ENCODE data around the gene CEP112.

Gene CEP112

GRCh38 chr17:65953316-65954147 is 238.4 kb downstream of the CEP112 start:
- Histone ChIP-seq H3K4me3 (no peak overlapping the region), H3K36me3 (ENCODE audit: insufficient read depth, low read length) (peaks cover 3% of the 10 kb centered on the region; the same call in 1 of the 2 replicates), H3K27ac (no peak overlapping the region), H3K9ac (ENCODE audit: insufficient read length) (no peak overlapping the region), H3K9me3 (ENCODE audit: low read depth, low read length) (no peaks in the 10 kb centered on the region; the same call in 1 of the 2 replicates)
- TF ChIP-seq FOXP2 (optimal IDR thresholded peaks at IDR 0.05; ENCODE audit: control extremely low read depth, extremely low read length, insufficient read depth) (no peak), POLR2AphosphoS5 (IDR thresholded peaks at IDR 0.05; ENCODE audit: borderline replicate concordance, low read depth, low read length) (no peak), EZH2 (IDR thresholded peaks at IDR 0.05) (no peak)
- no peak for DNase-seq (ENCODE audit: low read depth, low spot score)

- H3K4me3 ChIP-seq, result no peak overlapping the region
- H3K36me3 ChIP-seq (ENCODE audit: insufficient read depth, low read length), result peaks cover 3% of the 10 kb centered on the region; the same call in 1 of the 2 replicates
- no peak for TF ChIP-seq POLR2AphosphoS5 (IDR thresholded peaks at IDR 0.05; ENCODE audit: borderline replicate concordance, low read depth, low read length)
- TF ChIP-seq FOXP2 (optimal IDR thresholded peaks at IDR 0.05; ENCODE audit: control extremely low read depth, extremely low read length, insufficient read depth), result no peak
- TF ChIP-seq EZH2 (IDR thresholded peaks at IDR 0.05), result no peak
These were observed 239.3 kb downstream of the CEP112 start for GRCh38 chr17:65952586-65952985.

GRCh38 chr17:65952015-65952414 is 239.9 kb downstream of the CEP112 start:
- TF ChIP-seq EZH2 (IDR thresholded peaks at IDR 0.05) (no peak), POLR2AphosphoS5 (IDR thresholded peaks at IDR 0.05; ENCODE audit: borderline replicate concordance, low read depth, low read length) (no peak), FOXP2 (optimal IDR thresholded peaks at IDR 0.05; ENCODE audit: control extremely low read depth, extremely low read length, insufficient read depth) (no peak)
- Histone ChIP-seq H3K27ac (no peak overlapping the region), H3K9me3 (ENCODE audit: low read depth, low read length) (no peaks in the 10 kb centered on the region; the same call in 1 of the 2 replicates), H3K36me3 (ENCODE audit: insufficient read depth, low read length) (peaks cover 3% of the 10 kb centered on the region; the same call in 1 of the 2 replicates), H3K4me3 (no peak overlapping the region), H3K9ac (ENCODE audit: insufficient read length) (no peak overlapping the region)
- no peak for DNase-seq (ENCODE audit: low read depth, low spot score)

More at GRCh38 chr17:65952586-65952985, 239.3 kb downstream of the CEP112 start:
- DNase-seq (ENCODE audit: low read depth, low spot score), result no peak
- Histone ChIP-seq H3K9me3 (ENCODE audit: low read depth, low read length) (no peaks in the 10 kb centered on the region; the same call in 1 of the 2 replicates), H3K27ac (no peak overlapping the region), H3K9ac (ENCODE audit: insufficient read length) (no peak overlapping the region)

- no peak for DNase-seq (ENCODE audit: low read depth, low spot score)
- Histone ChIP-seq H3K36me3 (ENCODE audit: insufficient read depth, low read length) (peaks cover 3% of the 10 kb centered on the region; the same call in 1 of the 2 replicates), H3K4me3 (no peak overlapping the region), H3K27ac (no peak overlapping the region), H3K9ac (ENCODE audit: insufficient read length) (no peak overlapping the region), H3K9me3 (ENCODE audit: low read depth, low read length) (no peaks in the 10 kb centered on the region; the same call in 1 of the 2 replicates)
- TF ChIP-seq FOXP2 (optimal IDR thresholded peaks at IDR 0.05; ENCODE audit: control extremely low read depth, extremely low read length, insufficient read depth) (no peak), EZH2 (IDR thresholded peaks at IDR 0.05) (no peak), POLR2AphosphoS5 (IDR thresholded peaks at IDR 0.05; ENCODE audit: borderline replicate concordance, low read depth, low read length) (no peak)
These were observed 244.1 kb downstream of the CEP112 start for GRCh38 chr17:65947831-65948230.

- no peak for TF ChIP-seq POLR2AphosphoS5 (IDR thresholded peaks at IDR 0.05; ENCODE audit: borderline replicate concordance, low read depth, low read length)
- TF ChIP-seq EZH2 (IDR thresholded peaks at IDR 0.05), result no peak
- TF ChIP-seq FOXP2 (optimal IDR thresholded peaks at IDR 0.05; ENCODE audit: control extremely low read depth, extremely low read length, insufficient read depth), result no peak
- Histone ChIP-seq H3K9ac (ENCODE audit: insufficient read length) (no peak overlapping the region), H3K27ac (no peak overlapping the region), H3K4me3 (no peak overlapping the region), H3K36me3 (ENCODE audit: insufficient read depth, low read length) (no peaks in the 10 kb centered on the region), H3K9me3 (ENCODE audit: low read depth, low read length) (no peaks in the 10 kb centered on the region)
- no peak for DNase-seq (ENCODE audit: low read depth, low spot score)
These were observed 249.3 kb downstream of the CEP112 start for GRCh38 chr17:65942592-65942991.

- no peak overlapping the region for H3K4me3 ChIP-seq
- no peak overlapping the region for H3K9ac ChIP-seq (ENCODE audit: insufficient read length)
- TF ChIP-seq POLR2AphosphoS5 (IDR thresholded peaks at IDR 0.05; ENCODE audit: borderline replicate concordance, low read depth, low read length) (no peak), EZH2 (IDR thresholded peaks at IDR 0.05) (no peak), FOXP2 (optimal IDR thresholded peaks at IDR 0.05; ENCODE audit: control extremely low read depth, extremely low read length, insufficient read depth) (no peak)
- H3K9me3 ChIP-seq (ENCODE audit: low read depth, low read length), result no peaks in the 10 kb centered on the region
- no peaks in the 10 kb centered on the region for H3K36me3 ChIP-seq (ENCODE audit: insufficient read depth, low read length)
- no peak for DNase-seq (ENCODE audit: low read depth, low spot score)
- H3K27ac ChIP-seq, result no peak overlapping the region
These were observed 250.5 kb downstream of the CEP112 start for GRCh38 chr17:65941356-65941899.

- Histone ChIP-seq H3K27ac (no peak overlapping the region), H3K9ac (ENCODE audit: insufficient read length) (no peak overlapping the region), H3K9me3 (ENCODE audit: low read depth, low read length) (no peaks in the 10 kb centered on the region), H3K36me3 (ENCODE audit: insufficient read depth, low read length) (no peaks in the 10 kb centered on the region), H3K4me3 (no peak overlapping the region)
- TF ChIP-seq FOXP2 (optimal IDR thresholded peaks at IDR 0.05; ENCODE audit: control extremely low read depth, extremely low read length, insufficient read depth), result no peak
- DNase-seq (ENCODE audit: low read depth, low spot score), result no peak
These were observed 255.9 kb downstream of the CEP112 start for GRCh38 chr17:65936013-65936412.

GRCh38 chr17:65933290-65933689 is 258.6 kb downstream of the CEP112 start:
- no peak overlapping the region for H3K27ac ChIP-seq
- H3K9ac ChIP-seq (ENCODE audit: insufficient read length), result no peak overlapping the region
- no peaks in the 10 kb centered on the region for H3K36me3 ChIP-seq (ENCODE audit: insufficient read depth, low read length)
- no peak for TF ChIP-seq POLR2AphosphoS5 (IDR thresholded peaks at IDR 0.05; ENCODE audit: borderline replicate concordance, low read depth, low read length)
- TF ChIP-seq FOXP2 (optimal IDR thresholded peaks at IDR 0.05; ENCODE audit: control extremely low read depth, extremely low read length, insufficient read depth), result no peak
- no peak for TF ChIP-seq EZH2 (IDR thresholded peaks at IDR 0.05)
- H3K9me3 ChIP-seq (ENCODE audit: low read depth, low read length), result no peaks in the 10 kb centered on the region
- no peak overlapping the region for H3K4me3 ChIP-seq
- no peak for DNase-seq (ENCODE audit: low read depth, low spot score)

Data from SK-N-MC (cell line).